ENCODE data around the gene CD28.

CD28 gene

GRCh38 chr2:203743441-203743981 is 37.1 kb downstream of the CD28 start:
- no peak for DNase-seq (ENCODE audit: low read depth, low spot score)
- no peak overlapping the region for H3K4me3 ChIP-seq (ENCODE audit: low read depth, low read length)
- ChIA-PET CTCF (interaction anchor here (1.3 kb wide), 1 partner anchor 11 kb away, joined by 3 read pairs; no protein-coding TSS in a partner anchor), POLR2A (no interaction called here)
- TF ChIP-seq CTCF (IDR thresholded peaks at IDR 0.05; ENCODE audit: insufficient read depth, low read length, missing control alignments), result no peak

GRCh38 chr2:203744091-203744490 is 37.7 kb downstream of the CD28 start:
- no peak overlapping the region for H3K4me3 ChIP-seq (ENCODE audit: low read depth, low read length)
- ChIA-PET CTCF (interaction anchor here (1.3 kb wide), 1 partner anchor 12 kb away, joined by 3 read pairs; no protein-coding TSS in a partner anchor), POLR2A (no interaction called here)
- DNase-seq (ENCODE audit: low read depth, low spot score), result no peak
- no peak for TF ChIP-seq CTCF (IDR thresholded peaks at IDR 0.05; ENCODE audit: insufficient read depth, low read length, missing control alignments)

GRCh38 chr2:203745267-203745666 is 38.8 kb downstream of the CD28 start:
- no peak for TF ChIP-seq CTCF (IDR thresholded peaks at IDR 0.05; ENCODE audit: insufficient read depth, low read length, missing control alignments)
- ChIA-PET POLR2A (no interaction called here), CTCF (no interaction called here)
- DNase-seq (ENCODE audit: low read depth, low spot score), result no peak
- H3K4me3 ChIP-seq (ENCODE audit: low read depth, low read length), result no peak overlapping the region

GRCh38 chr2:203748331-203749126 is 42.1 kb downstream of the CD28 start:
- ChIA-PET CTCF (interaction anchor here (0.7 to 1.7 kb wide), 4 partner anchors 8 to 66 kb away, joined by 3 to 5 read pairs (median 4); no protein-coding TSS in a partner anchor), POLR2A (interaction anchor here (0.6 to 0.9 kb wide), 2 partner anchors 11 to 55 kb away, joined by 3 to 5 read pairs; no protein-coding TSS in a partner anchor)
- H3K4me3 ChIP-seq (ENCODE audit: low read depth, low read length), result no peak overlapping the region
- DNase-seq (ENCODE audit: low read depth, low spot score), result no peak
- no peak for TF ChIP-seq CTCF (IDR thresholded peaks at IDR 0.05; ENCODE audit: insufficient read depth, low read length, missing control alignments)

- DNase-seq (ENCODE audit: low read depth, low spot score), result no peak
- POLR2A ChIA-PET, result no interaction called here
- TF ChIP-seq CTCF (IDR thresholded peaks at IDR 0.05; ENCODE audit: insufficient read depth, low read length, missing control alignments), result no peak
- CTCF ChIA-PET, result interaction anchor here (0.7 to 1.4 kb wide), 7 partner anchors 9 to 32 kb away, joined by 3 read pairs; no protein-coding TSS in a partner anchor
- no peak overlapping the region for H3K4me3 ChIP-seq (ENCODE audit: low read depth, low read length)
Observed at GRCh38 chr2:203750346-203751068, 44.1 kb downstream of the CD28 start.
